A673 (cell line): ENCODE data around the gene SLC39A5. TPM values are rescaled to one million over a fixed set of nuclear protein-coding genes. Genes with fewer than 3 reads are reported as not detected.
A peak's percentile ranks its signal among the peaks of the same experiment; 100 is the strongest.

Experiments
- BruUV-seq: library from RNA; stranded (reverse); fragments of 400-500 nt; replicated peaks from 2 replicates; lab custom pipeline; 2021; lab: Mats Ljungman, UMichigan
- CTCF ChIA-PET: fragments of 300-600 bp; sonication (Branson Sonifier 250); formaldehyde crosslinking; loops from one replicate; lab custom pipeline; 2022; ENCODE audit warnings: antibody characterized with exemption; lab: Charles Lee
- POLR2A ChIA-PET: fragments of 300-600 bp; sonication (Branson Sonifier 250); formaldehyde crosslinking; loops from one replicate; lab custom pipeline; 2022; ENCODE audit warnings: antibody characterized with exemption; ENCODE audit not compliant: low non-redundant PET; lab: Charles Lee
- DNase-seq: peaks from one replicate; pipeline ENCODE4 v3.0.0-alpha.2; 2015; ENCODE audit warnings: low spot score
- H3K27ac ChIP-seq: fragments of 200-600 bp; sonication (generic); 2 replicates; pipeline ENCODE4 v1.5.1; 2016; ENCODE audit warnings: mixed run types, low read depth, mild to moderate bottlenecking, mixed read lengths, antibody characterized with exemption, low read length; ENCODE audit not compliant: poor library complexity, severe bottlenecking
- H3K27me3 ChIP-seq: fragments of 200-600 bp; sonication (generic); replicated peaks from 2 replicates; pipeline ENCODE4 v1.6.1; 2017; ENCODE audit warnings: mixed run types, low read depth, mild to moderate bottlenecking, mixed read lengths, antibody characterized with exemption, low read length; ENCODE audit not compliant: insufficient read depth, poor library complexity
- H3K36me3 ChIP-seq: fragments of 200-600 bp; sonication (generic); 2 replicates; pipeline ENCODE4 v1.6.1; 2016; ENCODE audit warnings: mixed run types, mild to moderate bottlenecking, mixed read lengths, antibody characterized with exemption, low read length; ENCODE audit not compliant: insufficient read depth, poor library complexity, severe bottlenecking
- H3K4me1 ChIP-seq: fragments of 200-600 bp; sonication (generic); 2 replicates; pipeline ENCODE4 v1.6.1; 2017; ENCODE audit warnings: mixed run types, mild to moderate bottlenecking, mixed read lengths, antibody characterized with exemption, low read length; ENCODE audit not compliant: insufficient read depth, poor library complexity, severe bottlenecking
- H3K4me3 ChIP-seq: fragments of 200-600 bp; sonication (generic); 2 replicates; pipeline ENCODE4 v1.5.1; 2016; ENCODE audit warnings: low read depth, mixed run types, mild to moderate bottlenecking, mixed read lengths, low read length; ENCODE audit not compliant: poor library complexity, severe bottlenecking
- H3K9me3 ChIP-seq: fragments of 200-600 bp; sonication (generic); 2 replicates; pipeline ENCODE4 v1.6.1; 2016; ENCODE audit warnings: mixed run types, low read depth, mild to moderate bottlenecking, mixed read lengths, antibody characterized with exemption, low read length; ENCODE audit not compliant: poor library complexity, severe bottlenecking
- EZH2 ChIP-seq: fragments of 200-600 bp; sonication (generic); IDR thresholded peaks from 2 replicates; pipeline ENCODE4 v1.6.1; 2017; ENCODE audit warnings: borderline replicate concordance, low read depth, mild to moderate bottlenecking, mixed read lengths, antibody characterized with exemption, low read length; ENCODE audit not compliant: poor library complexity, severe bottlenecking
- intact Hi-C: fragments of 100-400 bp; cut with micrococcal nuclease; formaldehyde crosslinking; loops from one replicate; pipeline ENCODE4 v1.10.0; 2022; ENCODE audit not compliant: unreplicated experiment
- total RNA-seq: library from RNA; stranded (reverse); gene quantifications from 2 replicates; pipeline ENCODE4 v1.2.3, GENCODE V29; 2021
- TF ChIP-seq, protein P1 (sequence below): fragments of 300-800, 200-600 bp; sonication (generic); conservative IDR thresholded peaks from 2 replicates; pipeline ENCODE4 v1.5.1; 2017; ENCODE audit warnings: low read depth, mild to moderate bottlenecking, antibody characterized with exemption, low read length, moderate library complexity, mixed read lengths

SLC39A5 gene
- total RNA-seq, 1 experiment from 2014 or later: not detected

DNA sequence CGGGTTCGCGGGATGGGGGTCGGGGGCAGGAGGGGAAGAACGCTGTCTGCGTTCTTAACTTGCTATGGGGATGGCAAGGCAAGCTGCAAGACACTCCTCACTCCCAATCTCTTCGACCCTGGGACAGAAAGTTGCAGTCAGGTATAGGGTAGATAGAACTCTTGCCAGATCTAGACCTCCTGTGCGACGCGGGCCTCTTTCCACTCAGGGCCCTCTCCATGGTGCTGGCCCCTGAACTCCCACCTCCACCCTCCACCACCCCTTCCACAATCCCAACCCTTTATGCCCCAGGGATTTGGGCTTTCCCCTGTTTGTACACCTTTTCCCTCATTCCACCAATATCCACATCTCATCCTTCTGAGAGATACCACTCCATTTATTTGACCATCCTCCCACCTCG lies 4.9 kb upstream of the SLC39A5 start:
- no peaks in the 10 kb centered on the region for H3K36me3 ChIP-seq
- peak overlapping the region; percentile 65 for H3K4me3 ChIP-seq
- H3K27me3 ChIP-seq: no peaks in the 10 kb centered on the region
- ChIA-PET POLR2A (interaction anchor here (0.5 kb wide), 1 partner anchor 32 kb away, joined by 3 read pairs; no protein-coding TSS in a partner anchor), CTCF (no interaction called here)
- intact Hi-C loops: loop anchor here (1.0 to 5.0 kb wide), 2 partner anchors 32 kb away; partner anchors contain the start of gene ANKRD52
- H3K4me1 ChIP-seq: peaks cover 5% of the 10 kb centered on the region
- H3K27ac ChIP-seq: peak overlapping the region; percentile 19
- no peaks in the 10 kb centered on the region for H3K9me3 ChIP-seq
- TF ChIP-seq, protein P1, sequence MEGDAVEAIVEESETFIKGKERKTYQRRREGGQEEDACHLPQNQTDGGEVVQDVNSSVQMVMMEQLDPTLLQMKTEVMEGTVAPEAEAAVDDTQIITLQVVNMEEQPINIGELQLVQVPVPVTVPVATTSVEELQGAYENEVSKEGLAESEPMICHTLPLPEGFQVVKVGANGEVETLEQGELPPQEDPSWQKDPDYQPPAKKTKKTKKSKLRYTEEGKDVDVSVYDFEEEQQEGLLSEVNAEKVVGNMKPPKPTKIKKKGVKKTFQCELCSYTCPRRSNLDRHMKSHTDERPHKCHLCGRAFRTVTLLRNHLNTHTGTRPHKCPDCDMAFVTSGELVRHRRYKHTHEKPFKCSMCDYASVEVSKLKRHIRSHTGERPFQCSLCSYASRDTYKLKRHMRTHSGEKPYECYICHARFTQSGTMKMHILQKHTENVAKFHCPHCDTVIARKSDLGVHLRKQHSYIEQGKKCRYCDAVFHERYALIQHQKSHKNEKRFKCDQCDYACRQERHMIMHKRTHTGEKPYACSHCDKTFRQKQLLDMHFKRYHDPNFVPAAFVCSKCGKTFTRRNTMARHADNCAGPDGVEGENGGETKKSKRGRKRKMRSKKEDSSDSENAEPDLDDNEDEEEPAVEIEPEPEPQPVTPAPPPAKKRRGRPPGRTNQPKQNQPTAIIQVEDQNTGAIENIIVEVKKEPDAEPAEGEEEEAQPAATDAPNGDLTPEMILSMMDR: no peak
- no peak for TF ChIP-seq EZH2
- BruUV-seq: no TSS peak
- DNase-seq: no peak

DNA sequence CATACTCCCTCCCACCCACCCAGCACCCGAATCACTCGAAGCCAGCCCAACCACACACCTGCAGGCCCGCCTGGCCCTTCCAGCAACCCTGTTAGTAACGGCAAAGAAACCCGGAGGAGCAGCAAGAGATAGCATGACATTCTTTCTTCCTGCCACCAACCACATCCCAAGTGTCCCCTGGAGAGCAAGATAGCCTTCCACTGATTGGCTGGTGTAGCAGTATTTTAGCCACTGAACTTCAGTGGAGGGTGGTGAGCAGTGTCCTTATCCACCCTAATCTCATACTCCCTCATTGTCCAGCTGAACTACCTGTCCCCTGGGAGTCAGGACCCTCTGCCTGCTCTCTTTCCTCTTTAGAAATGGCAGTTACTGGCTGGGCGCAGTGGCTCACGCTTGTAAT lies 769 bp upstream of the SLC39A5 start:
- no TSS peak for BruUV-seq
- intact Hi-C loops: no loop called here
- no peak overlapping the region for H3K4me3 ChIP-seq
- no peak overlapping the region for H3K27ac ChIP-seq
- no peaks in the 10 kb centered on the region for H3K27me3 ChIP-seq
- H3K4me1 ChIP-seq: no peaks in the 10 kb centered on the region
- ChIA-PET CTCF (no interaction called here), POLR2A (no interaction called here)
- DNase-seq: no peak
- TF ChIP-seq EZH2: no peak
- TF ChIP-seq, protein P1: no peak
- H3K36me3 ChIP-seq: no peaks in the 10 kb centered on the region
- H3K9me3 ChIP-seq: no peaks in the 10 kb centered on the region

DNA sequence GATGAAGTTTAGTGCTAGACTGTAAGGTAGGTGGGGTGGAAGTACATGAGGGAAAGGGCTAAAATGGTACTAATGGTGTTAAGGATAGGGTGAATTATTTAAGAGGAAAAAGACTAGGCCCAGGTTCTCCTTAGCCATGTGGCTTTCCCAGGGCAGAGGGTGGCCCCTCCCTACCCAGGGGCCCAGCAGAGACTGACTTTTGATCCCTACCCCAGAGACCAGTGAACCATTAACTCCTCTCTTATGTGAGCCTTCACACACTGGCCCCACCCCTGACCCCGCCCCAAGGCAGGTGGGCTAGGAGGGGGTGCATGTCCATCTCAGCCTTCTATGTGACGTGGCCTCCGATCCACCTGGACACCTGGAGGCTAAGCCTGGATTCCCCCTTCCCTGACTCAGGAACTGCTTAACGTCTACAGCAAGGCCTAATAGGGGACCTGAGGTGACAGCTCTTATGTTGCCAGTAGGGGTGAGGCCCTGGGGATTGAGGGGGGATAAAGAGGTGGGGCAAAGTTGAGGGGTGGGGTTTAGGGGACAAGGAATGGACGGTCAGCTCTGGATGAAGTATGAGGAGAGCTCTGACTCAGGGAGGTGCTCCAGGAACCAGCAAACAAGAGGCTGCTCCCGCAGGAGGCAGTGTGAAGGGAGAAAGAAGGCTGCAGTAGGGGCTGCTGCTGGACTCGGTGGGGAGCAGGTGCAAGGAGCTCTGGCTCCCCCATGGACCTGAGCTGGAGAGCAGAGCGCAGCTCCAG lies 757 bp downstream of the SLC39A5 start:
- POLR2A ChIA-PET: no interaction called here

More for the DNA sequence above, 757 bp downstream of the SLC39A5 start:
- H3K27me3 ChIP-seq: no peaks in the 10 kb centered on the region
- TF ChIP-seq, protein P1: no peak
- no peak for TF ChIP-seq EZH2
- H3K4me1 ChIP-seq: no peaks in the 10 kb centered on the region
- BruUV-seq: no TSS peak
- no peaks in the 10 kb centered on the region for H3K9me3 ChIP-seq
- no peak for DNase-seq
- CTCF ChIA-PET: no interaction called here
- H3K36me3 ChIP-seq: no peaks in the 10 kb centered on the region
- no peak overlapping the region for H3K27ac ChIP-seq
- H3K4me3 ChIP-seq: no peak overlapping the region
- intact Hi-C loops: no loop called here
